Measurements from ENCODE around the gene ACBD6.

Gene ACBD6

GRCh38 chr1:180458807-180459206 lies 43.6 kb downstream of the ACBD6 start:
- no peak for DNase-seq
- Histone ChIP-seq H3K27ac (no peak overlapping the region), H3K4me3 (ENCODE audit: low read depth, low read length) (no peak overlapping the region), H3K36me3 (replicated peaks) (no peaks in the 10 kb centered on the region), H3K27me3 (replicated peaks) (no peaks in the 10 kb centered on the region)
- in situ Hi-C loops (cut with HindIII; ENCODE audit: low pct_ligation_motif_present, low sequenced_read_pairs): no loop called here
- TF ChIP-seq CTCF (IDR thresholded peaks at IDR 0.05; ENCODE audit: low read depth, low read length, missing control alignments): no peak

- TF ChIP-seq CTCF (IDR thresholded peaks at IDR 0.05; ENCODE audit: low read depth, low read length, missing control alignments): no peak
- DNase-seq: no peak
- Histone ChIP-seq H3K27me3 (replicated peaks) (no peaks in the 10 kb centered on the region), H3K27ac (no peak overlapping the region), H3K36me3 (replicated peaks) (no peaks in the 10 kb centered on the region), H3K4me3 (ENCODE audit: low read depth, low read length) (no peak overlapping the region)
- in situ Hi-C loops (cut with HindIII; ENCODE audit: low pct_ligation_motif_present, low sequenced_read_pairs): no loop called here
Observed at GRCh38 chr1:180456191-180456590, 46.2 kb downstream of the ACBD6 start.

GRCh38 chr1:180451504-180451903 lies 50.9 kb downstream of the ACBD6 start:
- no peaks in the 10 kb centered on the region for H3K36me3 ChIP-seq (replicated peaks)
- no peaks in the 10 kb centered on the region for H3K27me3 ChIP-seq (replicated peaks)
- in situ Hi-C loops (cut with HindIII; ENCODE audit: low pct_ligation_motif_present, low sequenced_read_pairs): no loop called here
- DNase-seq: no peak
- no peak for TF ChIP-seq CTCF (IDR thresholded peaks at IDR 0.05; ENCODE audit: low read depth, low read length, missing control alignments)
- no peak overlapping the region for H3K4me3 ChIP-seq (ENCODE audit: low read depth, low read length)
- no peak overlapping the region for H3K27ac ChIP-seq

GRCh38 chr1:180444522-180444921 lies 57.9 kb downstream of the ACBD6 start:
- no peaks in the 10 kb centered on the region for H3K36me3 ChIP-seq (replicated peaks)
- TF ChIP-seq CTCF (IDR thresholded peaks at IDR 0.05; ENCODE audit: low read depth, low read length, missing control alignments): no peak
- in situ Hi-C loops (cut with HindIII; ENCODE audit: low pct_ligation_motif_present, low sequenced_read_pairs): no loop called here
- no peak overlapping the region for H3K4me3 ChIP-seq (ENCODE audit: low read depth, low read length)
- H3K27me3 ChIP-seq (replicated peaks): no peaks in the 10 kb centered on the region
- DNase-seq: no peak
- no peak overlapping the region for H3K27ac ChIP-seq

- TF ChIP-seq CTCF (IDR thresholded peaks at IDR 0.05; ENCODE audit: low read depth, low read length, missing control alignments): no peak
- Histone ChIP-seq H3K27ac (no peak overlapping the region), H3K27me3 (replicated peaks) (no peaks in the 10 kb centered on the region), H3K36me3 (replicated peaks) (no peaks in the 10 kb centered on the region), H3K4me3 (ENCODE audit: low read depth, low read length) (no peak overlapping the region)
- in situ Hi-C loops (cut with HindIII; ENCODE audit: low pct_ligation_motif_present, low sequenced_read_pairs): no loop called here
- no peak for DNase-seq
Observed at GRCh38 chr1:180440335-180440734, 62.0 kb downstream of the ACBD6 start.

- in situ Hi-C loops (cut with HindIII; ENCODE audit: low pct_ligation_motif_present, low sequenced_read_pairs): no loop called here
- no peak for TF ChIP-seq CTCF (IDR thresholded peaks at IDR 0.05; ENCODE audit: low read depth, low read length, missing control alignments)
Observed at GRCh38 chr1:180435566-180435965, 66.8 kb downstream of the ACBD6 start.

More at GRCh38 chr1:180435566-180435965, 66.8 kb downstream of the ACBD6 start:
- H3K27ac ChIP-seq: no peak overlapping the region
- DNase-seq: no peak
- no peak overlapping the region for H3K4me3 ChIP-seq (ENCODE audit: low read depth, low read length)
- H3K27me3 ChIP-seq (replicated peaks): no peaks in the 10 kb centered on the region
- no peaks in the 10 kb centered on the region for H3K36me3 ChIP-seq (replicated peaks)

All from brain microvascular endothelial cell (primary cell).